Fibroblast of villous mesenchyme (primary cell): ENCODE results near the gene RHBDF2. TPM values are rescaled to one million over a fixed set of nuclear protein-coding genes. Genes with fewer than 3 reads are reported as not detected.

Experiments
- DNase-seq: peaks from one replicate; pipeline ENCODE4 v3.0.0-alpha.2; 2010; ENCODE audit warnings: low read depth
- H3K4me3 ChIP-seq: 2 replicates; pipeline ENCODE4 v1.5.1; 2011; ENCODE audit warnings: low read depth, mild to moderate bottlenecking, low read length
- total RNA-seq: library from RNA; depleted of rRNA; stranded (reverse); fragments of >200 nt; gene quantifications from 2 replicates; pipeline ENCODE4 v1.2.3, GENCODE V29; 2012
- TF ChIP-seq, protein P1 (sequence below): IDR thresholded peaks from 2 replicates; pipeline ENCODE4 v1.5.1; 2012; ENCODE audit warnings: low read depth, mild to moderate bottlenecking, low read length; ENCODE audit not compliant: insufficient read depth

RHBDF2 gene
- total RNA-seq, result 13.4 and 14.2 TPM in 2 replicates

DNA sequence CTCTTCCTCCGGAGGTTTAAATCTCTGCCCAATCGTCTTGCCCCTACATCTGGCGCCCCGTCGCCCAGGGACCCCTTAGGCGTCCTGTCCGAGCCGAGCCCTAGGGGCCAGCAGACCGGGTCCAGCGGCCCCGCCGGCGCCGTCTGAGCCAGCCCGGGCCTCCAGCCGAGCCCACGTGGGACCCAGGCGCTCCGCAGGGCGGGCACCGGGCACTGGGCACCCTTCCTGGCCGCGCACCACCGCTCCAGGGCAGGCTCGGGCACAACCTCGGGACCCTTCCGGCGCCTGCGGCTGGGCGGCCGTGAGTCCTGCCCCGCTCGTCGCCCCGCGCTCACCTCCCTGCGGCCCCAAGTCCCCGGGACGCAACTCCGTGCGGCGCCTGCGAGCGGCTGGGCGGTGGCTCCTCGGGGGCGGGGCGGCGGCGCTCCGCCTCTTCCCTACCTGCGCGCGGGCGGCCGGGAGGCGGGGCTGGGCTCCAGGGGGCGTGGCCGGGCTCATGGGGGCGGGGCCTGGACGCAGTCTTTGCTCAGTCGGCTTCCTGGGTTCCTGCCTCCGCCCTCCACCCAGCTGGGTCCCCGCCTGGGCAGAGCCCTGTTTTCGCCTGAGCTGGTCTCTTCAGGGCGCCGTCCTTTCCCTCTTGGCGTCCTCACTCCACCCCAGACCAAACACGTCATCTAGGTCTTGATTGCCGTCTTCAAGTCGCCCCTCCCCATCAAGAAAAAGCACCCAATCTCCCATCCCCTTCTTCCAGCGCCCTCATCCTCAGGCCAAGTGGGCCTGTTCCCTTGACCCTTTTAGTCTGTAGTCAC lies at the start of gene RHBDF2:
RHBDF2 (minus strand) TSS at position 406 of the 809 bp plus-strand sequence. CDS start 19,899 bp downstream, outside the sequence.
- TF ChIP-seq, protein P1, sequence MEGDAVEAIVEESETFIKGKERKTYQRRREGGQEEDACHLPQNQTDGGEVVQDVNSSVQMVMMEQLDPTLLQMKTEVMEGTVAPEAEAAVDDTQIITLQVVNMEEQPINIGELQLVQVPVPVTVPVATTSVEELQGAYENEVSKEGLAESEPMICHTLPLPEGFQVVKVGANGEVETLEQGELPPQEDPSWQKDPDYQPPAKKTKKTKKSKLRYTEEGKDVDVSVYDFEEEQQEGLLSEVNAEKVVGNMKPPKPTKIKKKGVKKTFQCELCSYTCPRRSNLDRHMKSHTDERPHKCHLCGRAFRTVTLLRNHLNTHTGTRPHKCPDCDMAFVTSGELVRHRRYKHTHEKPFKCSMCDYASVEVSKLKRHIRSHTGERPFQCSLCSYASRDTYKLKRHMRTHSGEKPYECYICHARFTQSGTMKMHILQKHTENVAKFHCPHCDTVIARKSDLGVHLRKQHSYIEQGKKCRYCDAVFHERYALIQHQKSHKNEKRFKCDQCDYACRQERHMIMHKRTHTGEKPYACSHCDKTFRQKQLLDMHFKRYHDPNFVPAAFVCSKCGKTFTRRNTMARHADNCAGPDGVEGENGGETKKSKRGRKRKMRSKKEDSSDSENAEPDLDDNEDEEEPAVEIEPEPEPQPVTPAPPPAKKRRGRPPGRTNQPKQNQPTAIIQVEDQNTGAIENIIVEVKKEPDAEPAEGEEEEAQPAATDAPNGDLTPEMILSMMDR, result no peak
- peak; percentile 79 for DNase-seq

DNA sequence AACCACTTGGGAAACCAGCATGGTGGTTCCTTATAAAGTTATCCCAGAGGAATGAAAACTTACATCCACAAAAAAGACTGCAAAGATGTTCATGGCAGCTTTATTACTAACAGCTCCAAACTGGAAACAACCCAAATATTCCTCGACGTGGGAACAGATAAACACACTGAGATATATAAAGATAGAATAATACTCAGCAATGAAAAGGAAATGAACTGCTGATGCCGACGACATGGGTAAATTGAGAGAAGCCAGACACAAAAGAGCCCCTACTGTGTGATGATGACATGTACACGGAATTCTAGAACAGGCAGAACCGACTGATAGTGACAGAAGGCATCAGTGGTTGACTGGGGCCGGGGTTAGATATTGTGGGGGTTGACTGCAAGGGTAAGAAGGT lies 48.3 kb upstream of the RHBDF2 start:
- H3K4me3 ChIP-seq, result no peak overlapping the region
- peak; percentile 52 for DNase-seq
- TF ChIP-seq, protein P1, result no peak

More for the DNA sequence above, at the start of gene RHBDF2:
- peak within 1 kb of the TSS; percentile 65 for H3K4me3 ChIP-seq

DNA sequence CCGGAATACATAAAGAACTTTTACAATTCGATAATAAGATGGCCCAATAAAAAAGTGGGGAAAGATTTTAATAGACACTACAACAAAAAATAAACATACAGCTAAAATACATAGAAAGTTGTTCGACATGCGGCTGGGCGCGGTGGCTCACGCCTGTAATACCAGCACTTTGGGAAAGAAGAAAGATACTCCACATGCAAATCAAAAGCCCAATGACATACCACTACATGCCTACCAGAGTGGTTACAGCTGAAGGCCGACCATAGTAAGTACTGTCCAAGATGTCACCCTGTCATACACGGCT lies 47.9 kb upstream of the RHBDF2 start:
- no peak overlapping the region for H3K4me3 ChIP-seq
- TF ChIP-seq, protein P1, result no peak
- DNase-seq, result no peak

DNA sequence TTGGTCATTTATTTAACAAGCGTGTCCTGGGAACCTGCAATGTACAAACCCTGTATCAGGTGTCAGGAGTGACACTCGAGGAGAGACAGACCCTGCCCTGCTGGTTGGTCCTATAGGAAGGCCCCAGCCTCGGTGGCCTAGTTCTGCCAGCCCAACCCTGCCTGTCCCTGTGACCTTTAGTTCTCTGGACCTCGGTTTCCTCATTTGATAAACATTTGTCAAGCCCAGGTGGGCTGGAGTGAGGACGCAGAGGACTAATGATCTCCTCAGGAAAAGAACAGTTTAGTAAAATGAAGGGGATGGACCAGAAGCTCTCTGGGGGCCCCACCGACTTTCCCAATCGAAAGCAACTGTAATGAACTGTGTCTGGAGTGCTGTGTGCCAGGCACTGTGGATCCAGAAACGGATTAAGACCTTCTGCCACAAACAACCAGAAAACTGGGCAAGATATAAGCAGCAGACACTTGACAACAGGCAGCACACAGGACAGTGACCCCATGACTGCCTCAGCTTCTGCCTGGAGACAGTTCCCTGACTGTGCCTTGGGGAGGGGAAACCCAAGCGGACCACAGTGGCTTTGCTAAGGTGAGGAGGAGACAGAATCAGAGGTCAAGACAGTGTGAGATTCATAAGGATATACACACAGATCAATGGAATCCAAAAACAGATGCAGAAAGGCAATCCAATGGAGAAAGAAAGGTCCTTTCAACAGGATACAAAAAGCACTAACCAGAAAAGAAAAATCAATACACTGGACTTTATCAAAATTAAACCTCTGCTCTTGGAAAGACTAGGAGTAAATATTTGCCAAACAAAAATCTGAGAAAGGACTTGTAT lies 47.4 kb upstream of the RHBDF2 start:
- no peak for DNase-seq
- no peak overlapping the region for H3K4me3 ChIP-seq
- TF ChIP-seq, protein P1, result no peak

DNA sequence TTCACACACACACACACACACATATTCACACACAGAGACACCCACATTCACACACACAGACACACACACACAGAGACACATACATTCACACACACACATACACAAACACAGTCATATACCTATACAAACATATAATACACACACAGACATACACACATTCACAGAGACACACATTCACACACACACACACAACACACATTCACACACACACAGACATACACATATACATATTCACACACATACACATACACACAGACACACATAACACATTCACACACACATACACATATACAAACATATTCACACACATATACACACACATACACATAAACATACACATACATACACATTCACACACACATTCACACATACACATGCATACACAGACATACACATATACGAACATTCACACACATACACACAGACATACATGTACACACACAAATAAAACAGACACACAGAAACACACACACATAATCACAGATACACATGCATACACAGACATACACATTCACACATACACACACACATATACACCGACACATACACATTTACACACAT lies 46.5 kb upstream of the RHBDF2 start:
- no peak overlapping the region for H3K4me3 ChIP-seq
- no peak for DNase-seq
- TF ChIP-seq, protein P1, result no peak

DNA sequence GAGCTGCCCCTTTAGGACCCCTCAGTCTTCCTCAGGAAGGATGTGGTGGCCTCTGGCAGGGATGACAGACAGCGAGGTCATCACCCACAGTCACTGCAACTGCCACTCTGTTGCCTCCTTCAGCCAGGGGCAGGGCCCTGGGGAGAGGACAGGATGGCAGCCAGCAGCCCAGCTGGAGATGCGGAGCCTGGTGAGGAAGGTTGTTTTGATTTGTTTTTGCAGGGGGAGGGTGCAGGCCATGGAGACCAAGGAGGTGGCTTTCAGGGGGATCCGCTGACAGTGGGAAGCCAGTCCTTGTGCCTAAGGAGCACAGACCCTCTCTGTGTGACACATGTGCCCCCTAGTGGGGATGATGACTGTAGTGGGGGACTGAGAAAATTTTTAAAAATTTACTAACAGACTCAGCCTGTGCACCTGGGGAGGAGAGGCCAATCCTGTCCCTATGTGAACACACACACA lies 46.0 kb upstream of the RHBDF2 start:
- peak; percentile 87 for DNase-seq
- TF ChIP-seq, protein P1, result peak; percentile 83
- H3K4me3 ChIP-seq, result no peak overlapping the region
